Psoas muscle (tissue), 8 donors: ENCODE data around the gene RAB11FIP4. TPM values are rescaled to one million over a fixed set of nuclear protein-coding genes. Genes with fewer than 3 reads are reported as not detected.

ENCODE experiments used
- ATAC-seq, 4 donors: fragments of 200-7000 bp; cut with Tn5 transposase; one replicate each; pipeline ENCODE4 v1.9.1; 2020; ENCODE audit warnings: moderate library complexity in 3 of 4, mild to moderate bottlenecking in 2 of 4
- DNase-seq, 2 donors: peaks; one replicate each; pipeline ENCODE4 v3.0.0-alpha.2; 2020
- H3K27ac ChIP-seq: fragments of 200-600 bp; one replicate; pipeline ENCODE4 v1.8.0; 2022
- H3K27me3 ChIP-seq, 3 donors: fragments of 200-600 bp in 1 of 3; one replicate each; pipeline versions ENCODE4 v1.6.1 to v1.8.0; 2013 to 2022; ENCODE audit warnings: low read length in 2 of 3, mild to moderate bottlenecking in 2 of 3, moderate library complexity in 1 of 3; ENCODE audit not compliant: insufficient read depth in 3 of 3
- H3K36me3 ChIP-seq, 2 donors: fragments of 200-600 bp in 1 of 2; one replicate each; pipeline versions ENCODE4 v1.6.1 to v1.8.0; 2013 to 2022; ENCODE audit warnings: low read depth in 1 of 2, mild to moderate bottlenecking in 1 of 2, moderate library complexity in 1 of 2; ENCODE audit not compliant: insufficient read depth in 1 of 2
- H3K4me1 ChIP-seq: fragments of 200-600 bp; one replicate; pipeline ENCODE4 v1.8.0; 2022
- H3K4me3 ChIP-seq: fragments of 200-600 bp; one replicate; pipeline ENCODE4 v1.8.0; 2022; ENCODE audit warnings: mild to moderate bottlenecking
- H3K9me3 ChIP-seq: fragments of 200-600 bp; one replicate; pipeline ENCODE4 v1.8.0; 2022
- CTCF ChIP-seq: fragments of 200-600 bp; IDR thresholded peaks from one replicate; pipeline ENCODE4 v1.8.0; 2022; ENCODE audit warnings: antibody characterized with exemption
- WGBS, 3 donors: extraction: QIAGEN DNeasy Blood & Tissue Kit; methylation state at CpG; one replicate each; pipeline versions ENCODE4 v1.1.6 to v1.1.7; 2013; 5-methylcytosine and 5-hydroxymethylcytosine counted together
- intact Hi-C, 2 donors: fragments of 100-400 bp; cut with DNase I; formaldehyde crosslinking; loops; one replicate each; pipeline versions ENCODE4 v1.11.0 to v1.14.2; 2022
- polyA plus RNA-seq, 3 donors: library from polyadenylated mRNA; stranded (reverse); fragments of 200-250 nt; gene quantifications; one replicate each; pipeline ENCODE4 v1.2.3, GENCODE V29; 2013
- total RNA-seq, 4 donors: library from RNA; stranded (reverse); fragmentation: NEBNext Ultra II Directional in 2 of 4; extraction: Animal tissue kit (Norgen Biotek cat#: 25700) in 2 of 4; gene quantifications; one replicate each; pipeline versions ENCODE4 v1.2.1 to v1.2.4, GENCODE V29; 2021 to 2023
- donor health status: healthy with polysubstance abuse.
- donor health status: DM: no; HTN: no; CAD: no; lungs with moderate emphysema.
- donor health status: Bipolar disorder and iron deficiency.
- donor health status: healthy.
- donor health status: DM: yes; HTN: yes; CAD: no.
- donor health status: DM: no; HTN: no; CAD: no.
- donor health status: DM: no; HTN: no; CAD: no.
- donor health status: DM: yes; HTN: yes; CAD: no.

RAB11FIP4 gene
- total and polyA plus RNA-seq, 7 donors, result 0.04 to 1.8 (median 0.41) TPM

- WGBS, 3 donors, result 64 to 69% (median 66%) methylated on average over 16 of the region's 16 CpGs
- H3K4me1 ChIP-seq, result no peaks in the 10 kb centered on the region
- H3K4me3 ChIP-seq, result no peak overlapping the region
- no peak for TF ChIP-seq CTCF
- DNase-seq (peak in 1 of 2 donors; percentile 23), ATAC-seq (no peak)
- no peak overlapping the region for H3K27ac ChIP-seq
- no peaks in the 10 kb centered on the region for H3K9me3 ChIP-seq
- H3K36me3 ChIP-seq, result no peaks in the 10 kb centered on the region
- intact Hi-C loops, result no loop called here
- peaks cover 0 to 8% (median 0%) of the 10 kb centered on the region in 3 donors for H3K27me3 ChIP-seq
Measured at GRCh38 chr17:31476525-31477416, 85.3 kb downstream of the RAB11FIP4 start.

GRCh38 chr17:31477417-31478055 lies 86.1 kb downstream of the RAB11FIP4 start:
- DNase-seq, result no peak
- intact Hi-C loops, result no loop called here

GRCh38 chr17:31479062-31479408 lies 87.6 kb downstream of the RAB11FIP4 start:
- H3K4me1 ChIP-seq, result no peaks in the 10 kb centered on the region
- intact Hi-C loops, result no loop called here

More at GRCh38 chr17:31477417-31478055, 86.1 kb downstream of the RAB11FIP4 start:
- peaks cover 0 to 8% (median 0%) of the 10 kb centered on the region in 3 donors for H3K27me3 ChIP-seq
- no peaks in the 10 kb centered on the region for H3K9me3 ChIP-seq
- H3K36me3 ChIP-seq, result no peaks in the 10 kb centered on the region
- 93 to 94% (median 93%) methylated on average over 14 of the region's 14 CpGs for WGBS, 3 donors
- H3K4me1 ChIP-seq, result no peaks in the 10 kb centered on the region
- TF ChIP-seq CTCF, result no peak
- no peak overlapping the region for H3K4me3 ChIP-seq
- ATAC-seq, result no peak
- no peak overlapping the region for H3K27ac ChIP-seq

GRCh38 chr17:31479524-31479923 lies 88.0 kb downstream of the RAB11FIP4 start:
- H3K36me3 ChIP-seq, result no peaks in the 10 kb centered on the region
- 94 to 97% (median 94%) methylated on average over 2 of the region's 2 CpGs for WGBS, 3 donors
- TF ChIP-seq CTCF, result no peak
- H3K9me3 ChIP-seq, result no peaks in the 10 kb centered on the region
- no peak overlapping the region for H3K27ac ChIP-seq
- intact Hi-C loops, result no loop called here
- no peak for ATAC-seq
- peaks cover 0 to 8% (median 0%) of the 10 kb centered on the region in 3 donors for H3K27me3 ChIP-seq
- no peak overlapping the region for H3K4me3 ChIP-seq
- no peak for DNase-seq
- no peaks in the 10 kb centered on the region for H3K4me1 ChIP-seq

More at GRCh38 chr17:31479062-31479408, 87.6 kb downstream of the RAB11FIP4 start:
- Histone ChIP-seq H3K4me3 (no peak overlapping the region), H3K27ac (no peak overlapping the region), H3K9me3 (no peaks in the 10 kb centered on the region), H3K36me3 (no peaks in the 10 kb centered on the region), H3K27me3 (peaks cover 0 to 8% (median 0%) of the 10 kb centered on the region in 3 donors)
- DNase-seq (no peak), ATAC-seq (no peak)
- 97 to 100% (median 100%) methylated on average over 1 of the region's 1 CpG for WGBS, 3 donors
- no peak for TF ChIP-seq CTCF
